H1 (cell line): Measurements from ENCODE around the gene ACTL10. TPM values are rescaled to one million over a fixed set of nuclear protein-coding genes. Genes with fewer than 3 reads are reported as not detected.

ENCODE experiments used
- CTCF ChIA-PET: fragments of 300-600 bp; sonication (Branson Sonifier 250); formaldehyde crosslinking; loops from one replicate; lab custom pipeline; 2021; ENCODE audit not compliant: partially characterized antibody; lab: Charles Lee
- POLR2A ChIA-PET: fragments of 300-600 bp; sonication (Branson Sonifier 250); formaldehyde crosslinking; loops from one replicate; lab custom pipeline; 2021; ENCODE audit warnings: inconsistent platforms; ENCODE audit not compliant: partially characterized antibody; lab: Charles Lee
- DNase-seq, 2 experiments: peaks; one replicate each; pipeline versions ENCODE4 v3.0.0 to v3.0.0-alpha.2; 2010 to 2022; ENCODE audit warnings: low spot score in 2 of 2, low read depth in 1 of 2, mixed read lengths in 1 of 2
- FAIRE-seq: peaks from 2 replicates; lab custom pipeline; 2011; peaks lifted over from hg19 to GRCh38; lab: Jason Lieb, UNC
- H2AFZ ChIP-seq: 2 replicates; pipeline ENCODE4 v1.8.1; 2012; ENCODE audit warnings: low read length, inconsistent platforms
- H2AK5ac ChIP-seq: 2 replicates; pipeline ENCODE4 v1.6.1; 2013; ENCODE audit warnings: low read depth, low read length
- H2BK120ac ChIP-seq: replicated peaks from 2 replicates; pipeline ENCODE3; 2013; ENCODE audit warnings: low read depth, low read length, inconsistent platforms
- H2BK12ac ChIP-seq: 2 replicates; pipeline ENCODE4 v1.6.1; 2013; ENCODE audit warnings: low read depth, low read length
- H2BK15ac ChIP-seq: 2 replicates; pipeline ENCODE4 v1.6.1; 2013; ENCODE audit warnings: low read length
- H2BK20ac ChIP-seq: 2 replicates; pipeline ENCODE4 v1.6.1; 2013; ENCODE audit warnings: low read length
- H2BK5ac ChIP-seq: 2 replicates; pipeline ENCODE4 v1.6.1; 2013; ENCODE audit warnings: low read depth, low read length
- H3K14ac ChIP-seq: 2 replicates; pipeline ENCODE4 v1.6.1; 2013; ENCODE audit warnings: inconsistent platforms; ENCODE audit not compliant: insufficient read length
- H3K18ac ChIP-seq: 2 replicates; pipeline ENCODE4 v1.6.1; 2013; ENCODE audit warnings: low read length; ENCODE audit errors: extremely low read depth
- H3K23ac ChIP-seq: 2 replicates; pipeline ENCODE4 v1.6.1; 2013; ENCODE audit warnings: inconsistent platforms; ENCODE audit not compliant: insufficient read length
- H3K23me2 ChIP-seq: 2 replicates; pipeline ENCODE4 v1.6.1; 2013; ENCODE audit warnings: low read depth, low read length
- H3K27ac ChIP-seq: 2 replicates; pipeline ENCODE4 v1.6.1; 2011; ENCODE audit warnings: low read depth, low read length, inconsistent platforms
- H3K27me3 ChIP-seq, 4 experiments: replicated peaks in 1 of 4; 1 replicate in 1 of 4; 2 replicates in 3 of 4; pipeline versions ENCODE4 v1.6.1 to v1.8.1; 2011 to 2013; ENCODE audit warnings: low read length in 3 of 4, mild to moderate bottlenecking in 3 of 4, inconsistent platforms in 2 of 4, mixed read lengths in 2 of 4, moderate library complexity in 1 of 4; ENCODE audit not compliant: control insufficient read depth in 3 of 4, insufficient read depth in 3 of 4; ENCODE audit errors: extremely low read depth in 1 of 4
- H3K36me3 ChIP-seq, 4 experiments: 2 replicates each; pipeline versions ENCODE4 v1.6.1 to v1.8.1; 2011 to 2013; ENCODE audit warnings: mild to moderate bottlenecking in 4 of 4, low read length in 3 of 4, moderate library complexity in 2 of 4, control low read depth in 1 of 4, inconsistent platforms in 1 of 4; ENCODE audit not compliant: insufficient read depth in 4 of 4, control insufficient read depth in 2 of 4
- H3K4ac ChIP-seq: replicated peaks from 2 replicates; pipeline ENCODE3; 2013; ENCODE audit warnings: low read length, low read depth, mixed read lengths, inconsistent platforms; ENCODE audit not compliant: insufficient read length
- H3K4me1 ChIP-seq, 4 experiments: replicated peaks in 1 of 4; 1 replicate in 1 of 4; 2 replicates in 3 of 4; pipeline versions ENCODE4 v1.6.1 to v1.8.1; 2011 to 2013; ENCODE audit warnings: low read length in 3 of 4, inconsistent platforms in 2 of 4, mixed read lengths in 1 of 4; ENCODE audit not compliant: insufficient read depth in 4 of 4, control insufficient read depth in 3 of 4
- H3K4me2 ChIP-seq, 2 experiments: 2 replicates each; pipeline versions ENCODE4 v1.6.1 to v1.8.1; 2011 to 2013; ENCODE audit warnings: low read depth in 2 of 2, low read length in 2 of 2, control low read depth in 1 of 2, inconsistent platforms in 1 of 2, mild to moderate bottlenecking in 1 of 2; ENCODE audit not compliant: insufficient read depth in 1 of 2
- H3K4me3 ChIP-seq, 4 experiments: fragments of 200-600, 300-600 bp in 1 of 4; sonication (generic), shearing (Covaris generic), sonication (Bioruptor Twin) in 1 of 4; 2 replicates each; pipeline versions ENCODE4 v1.5.1 to v1.8.1; 2011 to 2016; ENCODE audit warnings: low read length in 4 of 4, low read depth in 3 of 4, control low read depth in 2 of 4, inconsistent platforms in 2 of 4, mild to moderate bottlenecking in 2 of 4, mixed read lengths in 1 of 4, moderate library complexity in 1 of 4; ENCODE audit not compliant: insufficient read depth in 2 of 4; ENCODE audit errors: extremely low read depth in 1 of 4
- H3K56ac ChIP-seq: replicated peaks from 2 replicates; pipeline ENCODE3; 2013; ENCODE audit warnings: low read depth, mild to moderate bottlenecking, mixed read lengths, low read length, inconsistent platforms; ENCODE audit not compliant: insufficient read length
- H3K79me1 ChIP-seq: 2 replicates; pipeline ENCODE4 v1.6.1; 2013; ENCODE audit warnings: low read depth, low read length, control low read depth
- H3K79me2 ChIP-seq, 2 experiments: 2 replicates each; pipeline versions ENCODE4 v1.6.1 to v1.8.1; 2012 to 2013; ENCODE audit warnings: low read length in 2 of 2, mild to moderate bottlenecking in 2 of 2, inconsistent platforms in 1 of 2; ENCODE audit not compliant: insufficient read depth in 2 of 2, control insufficient read depth in 1 of 2
- H3K9ac ChIP-seq, 4 experiments: replicated peaks in 1 of 4; 1 replicate in 1 of 4; 2 replicates in 3 of 4; pipeline versions ENCODE4 v1.6.1 to v1.8.1; 2011 to 2013; ENCODE audit warnings: low read depth in 3 of 4, low read length in 3 of 4, control low read depth in 2 of 4, mild to moderate bottlenecking in 2 of 4, moderate library complexity in 2 of 4, inconsistent platforms in 1 of 4; ENCODE audit errors: extremely low read depth in 1 of 4
- H3K9me3 ChIP-seq, 2 experiments: 2 replicates each; pipeline versions ENCODE4 v1.6.1 to v1.8.1; 2012 to 2013; ENCODE audit warnings: mild to moderate bottlenecking in 2 of 2, moderate library complexity in 2 of 2, control low read depth in 1 of 2, inconsistent platforms in 1 of 2, low read depth in 1 of 2, low read length in 1 of 2, mixed read lengths in 1 of 2; ENCODE audit not compliant: insufficient read depth in 2 of 2
- H4K20me1 ChIP-seq, 2 experiments: replicated peaks in 1 of 2; 2 replicates each; pipeline versions ENCODE3 to v1.8.1; 2011 to 2013; ENCODE audit warnings: inconsistent platforms in 2 of 2, low read length in 2 of 2, mild to moderate bottlenecking in 1 of 2; ENCODE audit not compliant: insufficient read depth in 2 of 2, control insufficient read depth in 1 of 2
- H4K5ac ChIP-seq: 2 replicates; pipeline ENCODE4 v1.6.1; 2013; ENCODE audit warnings: low read length, low read depth, mixed read lengths, inconsistent platforms; ENCODE audit not compliant: insufficient read length
- H4K8ac ChIP-seq: 2 replicates; pipeline ENCODE4 v1.8.0; 2013; ENCODE audit warnings: mild to moderate bottlenecking, moderate library complexity, low read length, inconsistent platforms; ENCODE audit not compliant: insufficient read depth; ENCODE audit errors: extremely low read depth
- H4K91ac ChIP-seq: replicated peaks from 2 replicates; pipeline ENCODE3; 2013; ENCODE audit warnings: low read length, mixed read lengths, inconsistent platforms; ENCODE audit not compliant: insufficient read length
- NANOG ChIP-seq: IDR thresholded peaks from 2 replicates; pipeline ENCODE4 v1.6.1; 2011; ENCODE audit warnings: low read length, low read depth, mild to moderate bottlenecking, inconsistent platforms; ENCODE audit not compliant: insufficient read depth, poor library complexity, severe bottlenecking
- POLR2AphosphoS5 ChIP-seq: IDR thresholded peaks from 2 replicates; pipeline ENCODE4 v1.6.1; 2011; ENCODE audit warnings: low read depth, low read length
- WGBS, 2 experiments: shearing (Covaris generic) in 1 of 2; methylation state at CpG; one replicate each; pipeline versions ENCODE4 v1.1.6 to v1.1.7; 2013 to 2015; ENCODE audit warnings: low lambda C conversion rate in 2 of 2, mixed read lengths in 2 of 2, inconsistent platforms in 1 of 2, low coverage in 1 of 2, missing lambda C conversion rate in 1 of 2; ENCODE audit not compliant: insufficient replicate concordance in 2 of 2, insufficient coverage in 1 of 2, insufficient read length in 1 of 2; ENCODE audit errors: extremely low coverage in 1 of 2, missing lambda C conversion rate in 1 of 2; 5-methylcytosine and 5-hydroxymethylcytosine counted together
- polyA plus RNA-seq, 7 experiments: library from polyadenylated mRNA; depleted of rRNA in 3 of 7; stranded (reverse) in 5 of 7; unstranded in 2 of 7; fragments of >200 nt in 5 of 7; fragments of 200-250 nt in 2 of 7; gene quantifications; 1 replicate in 5 of 7; 2 replicates in 1 of 7; 4 replicates in 1 of 7; pipeline versions ENCODE4 v1.2.1 to v1.2.3, GENCODE V29; 2011 to 2013; ENCODE audit warnings: missing spikeins in 2 of 7, mixed read lengths in 2 of 7
- total RNA-seq: library from RNA; stranded (reverse); fragmentation: NEBNext Ultra II Directional; extraction: Animal tissue kit (Norgen Biotek cat#: 25700); gene quantifications from 2 replicates; pipeline ENCODE4 v1.2.1, GENCODE V29; 2021

ACTL10 gene
- total and polyA plus RNA-seq, 2 of the 8 experiments (the other 6 are each of a cell fraction or from before 2014, with no cell fraction given), result 0.26 TPM; not detected in 1

- Histone ChIP-seq H2BK12ac (no peak overlapping the region), H2BK15ac (0 out of 2 replicates have a peak overlapping the region, but pooled peaks have one; percentile 34), H3K79me1 (peaks cover 12% of the 10 kb centered on the region), H3K36me3 (peaks cover 0 to 4% (median 0%) of the 10 kb centered on the region in 4 experiments; a peak in 1 of 8 replicates), H2BK120ac (no peak overlapping the region), H3K23ac (no peak overlapping the region), H3K27me3 (peaks cover 0 to 9% (median 2%) of the 10 kb centered on the region in 4 experiments; a peak in 4 of 7 replicates), H4K5ac (no peak overlapping the region), H4K91ac (no peak overlapping the region), H3K4me3 (no peak overlapping the region), H3K9me3 (no peaks in the 10 kb centered on the region), H3K27ac (no peak overlapping the region), H3K4ac (no peak overlapping the region), H3K9ac (no peak overlapping the region), H2BK20ac (no peak overlapping the region), H3K4me2 (no peak overlapping the region), H2AK5ac (no peak overlapping the region), H2AFZ (no peak overlapping the region), H3K23me2 (peaks cover 9% of the 10 kb centered on the region), H3K56ac (no peak overlapping the region), H3K79me2 (peaks cover 0 to 24% of the 10 kb centered on the region in 2 experiments; a peak in 3 of 4 replicates), H2BK5ac (no peak overlapping the region), H3K18ac (no peak overlapping the region), H4K8ac (no peak overlapping the region; the same call in 1 of the 2 replicates), H3K14ac (no peak overlapping the region), H3K4me1 (peaks cover 4 to 26% (median 16%) of the 10 kb centered on the region in 4 experiments), H4K20me1 (peaks cover 7 to 14% of the 10 kb centered on the region in 2 experiments)
- ChIA-PET POLR2A (interaction anchor here (1.5 to 2.8 kb wide), 4 partner anchors 10 to 44 kb away, joined by 3 to 10 read pairs (median 6); partner anchors contain the start of genes NECAB3 and ZNF341), CTCF (interaction anchor here (1.6 to 1.8 kb wide), 2 partner anchors 15 to 53 kb away, joined by 4 to 5 read pairs; no protein-coding TSS in a partner anchor)
- DNase-seq, result no peak
- 88% methylated on average over 3 of the region's 3 CpGs; no CpG with 5 or more reads in 1 of the 2 experiments for WGBS, 2 experiments
- no peak for FAIRE-seq
- TF ChIP-seq POLR2AphosphoS5 (no peak), NANOG (no peak)
- TF ChIP-seq, all 59 proteins: peak for 0
Measured at GRCh38 chr20:33687993-33688937, 21.5 kb downstream of the ACTL10 start.
